MV-4-11 (cell line): ENCODE measurements around the gene PLXNA3.

Experiments
- DNase-seq: peaks from one replicate; lab custom pipeline; 2025; lab: John Stamatoyannopoulos, UW

The PLXNA3 gene

DNA sequence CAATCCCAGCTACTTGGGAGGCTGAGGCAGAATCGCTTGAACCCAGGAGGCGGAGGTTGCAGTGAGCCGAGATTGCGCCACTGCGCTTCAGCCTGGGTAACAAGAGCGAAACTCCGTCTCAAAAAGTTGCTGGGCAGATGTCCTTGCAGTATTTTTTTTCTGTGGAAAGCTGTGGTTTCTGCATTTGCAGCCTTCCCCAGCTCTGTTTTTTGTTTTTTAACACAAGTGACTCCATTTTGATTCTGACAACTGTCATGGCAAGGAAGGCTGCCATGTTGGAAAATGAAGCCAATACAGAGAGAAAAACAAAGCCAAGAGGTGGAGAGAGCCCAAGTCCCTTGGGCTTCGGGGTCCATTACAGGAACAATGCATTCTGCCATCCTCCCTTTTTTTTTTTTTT, 44.0 kb downstream of the PLXNA3 start:
- DNase-seq, result no peak

DNA sequence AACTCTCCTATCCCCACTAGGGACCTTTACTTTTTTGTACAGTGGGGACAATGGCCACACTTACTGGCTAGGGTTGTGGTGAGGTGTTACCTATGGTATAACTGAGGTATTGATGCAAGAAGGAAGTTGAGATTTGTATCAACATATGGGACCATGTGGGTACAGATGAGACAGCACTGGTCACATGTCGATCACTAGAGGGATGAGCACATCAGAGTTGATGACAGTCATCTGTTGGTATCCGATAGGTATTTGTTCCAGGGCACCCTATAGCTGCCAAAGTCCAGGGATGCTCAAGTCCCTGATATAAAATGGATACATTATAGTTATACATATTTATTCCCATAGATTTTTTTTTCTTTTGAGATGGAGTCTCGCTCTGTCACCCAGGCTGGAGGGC, 44.9 kb downstream of the PLXNA3 start:
- no peak for DNase-seq

DNA sequence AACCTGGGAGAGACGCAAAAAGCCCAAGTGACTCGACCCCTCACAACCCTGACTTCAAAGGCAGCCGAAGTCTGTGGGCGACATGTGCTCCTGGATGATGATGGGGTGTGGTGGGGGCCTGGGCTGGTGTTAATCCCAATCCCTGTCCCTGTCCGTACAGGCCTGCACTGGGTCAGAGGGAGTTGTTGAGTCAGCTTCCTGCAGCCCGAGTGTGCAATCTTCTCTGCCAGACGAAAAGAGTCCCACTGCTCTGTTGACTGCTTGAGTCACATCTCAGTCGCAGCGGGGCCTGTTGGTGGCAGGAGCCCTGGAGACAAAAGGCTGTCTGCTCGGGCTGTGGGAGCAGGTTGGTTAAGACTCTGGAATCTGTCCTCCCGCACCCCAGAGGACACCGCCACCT, 47.7 kb downstream of the PLXNA3 start:
- peak; percentile 62 for DNase-seq

DNA sequence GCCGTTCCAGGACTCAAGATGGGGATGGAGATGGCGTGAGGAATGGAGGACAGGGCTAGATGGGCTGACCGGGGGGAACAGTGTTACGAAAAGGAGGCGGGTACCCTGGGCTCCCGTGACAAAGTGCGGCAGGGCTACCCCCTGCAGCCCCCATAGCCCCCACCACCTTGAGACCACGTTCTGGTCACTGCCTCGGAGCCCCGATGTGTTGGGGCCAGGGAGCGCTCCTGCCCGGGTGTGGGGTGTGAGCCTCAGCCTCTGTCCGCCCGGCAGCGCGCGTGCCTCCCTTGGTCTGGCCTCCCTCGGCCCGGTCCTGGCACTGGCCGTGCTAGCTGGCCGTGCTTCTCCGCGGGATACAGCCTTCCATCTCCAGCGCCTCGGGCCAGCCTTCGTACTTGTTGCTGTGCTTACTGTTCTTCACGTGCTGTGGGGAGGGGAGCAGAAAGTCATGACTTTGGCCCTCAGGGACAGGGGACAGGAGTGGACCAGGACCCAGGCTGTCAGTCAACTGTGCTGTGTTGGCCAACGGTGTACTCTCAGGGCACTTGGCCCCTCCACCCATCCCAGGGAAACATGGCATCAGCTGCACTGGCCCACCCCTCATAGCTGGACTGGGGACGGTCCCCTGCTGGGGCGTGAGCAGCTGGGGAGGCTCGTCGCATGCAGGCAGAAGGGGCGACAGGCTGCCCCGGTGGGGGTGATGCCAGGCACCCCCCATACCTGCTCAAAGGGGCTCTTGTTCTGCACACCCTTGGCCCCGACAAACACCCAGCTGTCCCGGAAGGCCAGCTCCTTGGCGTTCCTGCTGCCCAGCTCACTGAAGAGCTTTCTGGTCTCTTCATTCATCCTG, 48.6 kb downstream of the PLXNA3 start:
- no peak for DNase-seq

GRCh38 chrX:154507673-154508383, 49.7 kb downstream of the PLXNA3 start:
- no peak for DNase-seq

GRCh38 chrX:154508384-154508745, 50.3 kb downstream of the PLXNA3 start:
- DNase-seq, result no peak

DNA sequence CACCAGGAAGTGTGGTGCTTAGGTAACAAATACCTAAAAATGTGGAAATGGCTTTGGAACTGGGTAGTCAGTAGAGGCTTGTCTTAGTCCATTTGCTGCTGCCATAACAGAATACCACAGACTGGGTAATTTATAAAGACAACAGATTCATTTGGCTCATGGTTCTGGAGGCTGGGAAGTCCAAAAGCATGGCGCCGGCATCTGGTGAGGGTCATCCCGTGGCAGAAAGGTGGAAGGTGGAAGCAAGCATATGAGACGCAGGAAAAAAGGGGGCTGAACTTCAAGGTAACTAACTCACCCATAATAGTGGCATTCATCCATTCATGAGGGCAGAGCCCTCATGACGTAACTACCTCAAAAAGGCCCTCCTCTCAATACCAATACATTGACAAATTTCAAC, 51.4 kb downstream of the PLXNA3 start:
- no peak for DNase-seq

DNA sequence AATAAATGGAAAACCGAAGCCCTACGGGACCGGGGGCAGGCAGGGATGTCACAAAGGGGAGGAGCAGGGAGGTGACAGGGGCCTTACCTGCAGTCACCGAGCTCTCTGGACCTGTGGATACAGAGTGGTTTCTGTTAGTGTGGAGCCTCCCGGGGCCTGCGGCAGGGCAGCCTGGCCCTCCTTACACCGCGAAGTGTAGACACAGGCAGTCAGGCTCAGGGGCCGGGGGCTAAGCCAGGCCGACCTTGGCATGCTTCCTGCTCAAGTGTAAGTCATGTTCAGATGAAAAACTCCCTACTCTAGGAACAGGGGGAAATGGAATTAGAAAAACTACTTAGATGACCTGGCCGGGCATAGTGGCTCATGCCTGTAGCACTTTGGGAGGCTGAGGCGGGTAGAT, 53.7 kb downstream of the PLXNA3 start:
- no peak for DNase-seq

GRCh38 chrX:154512879-154513553, 54.9 kb downstream of the PLXNA3 start:
- no peak for DNase-seq

- no peak for DNase-seq
These were observed 55.6 kb downstream of the PLXNA3 start for GRCh38 chrX:154513716-154514115.

DNA sequence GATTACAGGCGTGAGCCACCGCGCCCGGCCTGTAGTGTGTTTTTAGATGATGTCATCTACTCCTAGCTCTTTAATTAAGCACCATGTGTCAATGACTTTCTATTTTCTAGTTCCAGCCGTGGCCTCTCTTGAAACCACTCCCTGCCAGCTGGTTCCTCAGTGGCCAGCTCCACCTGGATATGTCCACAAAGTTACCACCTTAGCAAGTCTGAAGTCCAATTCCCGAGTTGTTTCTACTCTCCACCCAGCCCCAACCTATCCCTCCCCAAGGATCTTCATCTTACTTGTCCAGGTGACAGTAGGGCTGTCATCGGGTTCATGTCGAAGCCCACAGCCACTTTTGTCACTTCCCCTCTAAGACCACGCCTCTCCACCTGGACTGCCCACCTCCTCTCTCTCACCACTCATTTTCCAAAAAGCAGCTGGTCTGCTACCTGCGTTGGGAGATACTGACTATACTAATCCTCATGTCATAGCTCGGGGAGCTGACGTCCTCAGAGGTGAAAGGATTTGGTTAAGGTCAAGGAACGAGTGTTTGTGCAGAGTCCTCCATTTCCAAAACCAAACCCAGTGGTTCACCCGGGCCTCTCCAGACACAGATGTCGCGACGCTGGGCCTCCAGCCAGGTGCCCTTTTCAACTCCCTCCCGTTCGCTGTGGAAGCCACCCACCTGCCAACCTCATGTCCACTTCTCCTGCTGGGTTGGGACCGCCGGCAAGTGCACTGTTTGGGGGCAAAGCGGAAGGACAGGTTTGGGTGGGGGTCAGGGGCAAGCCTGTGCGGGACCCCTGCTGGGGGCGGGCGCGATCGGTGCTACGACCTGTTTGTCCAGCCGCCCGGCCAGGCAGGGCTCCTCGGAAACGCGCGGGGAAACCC, 57.2 kb downstream of the PLXNA3 start:
- no peak for DNase-seq

- DNase-seq, result peak; percentile 79
These were observed 58.0 kb downstream of the PLXNA3 start, which contains the start of gene FAM3A for GRCh38 chrX:154515966-154516655. FAM3A (minus strand) TSS chrX:154516232; CDS start chrX:154515772, 460 bp downstream.

DNA sequence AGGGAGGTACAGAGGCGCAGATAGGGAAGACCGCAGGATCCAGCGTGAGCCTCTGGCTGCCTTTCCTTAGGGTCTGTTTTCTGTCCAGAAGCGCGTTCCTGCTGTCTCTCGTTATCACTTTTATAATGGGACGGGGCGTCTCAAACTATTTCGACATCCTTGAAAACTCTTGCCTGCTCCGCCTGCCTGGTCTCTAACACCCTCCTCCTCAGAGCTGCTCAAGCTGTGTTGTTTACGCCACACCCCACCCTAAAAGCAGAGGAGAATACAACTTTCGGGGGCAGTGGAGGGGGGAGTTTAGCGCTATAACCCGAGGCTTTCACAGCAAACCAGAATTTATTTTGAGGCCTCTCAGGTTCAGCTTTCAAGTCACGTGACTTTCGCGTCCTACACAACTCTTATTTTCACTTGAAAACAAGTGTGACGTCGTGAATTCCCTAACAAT, 58.6 kb downstream of the PLXNA3 start:
- no peak for DNase-seq

- no peak for DNase-seq
These were observed 59.2 kb downstream of the PLXNA3 start for GRCh38 chrX:154517101-154517781.

- no peak for DNase-seq
These were observed 61.3 kb downstream of the PLXNA3 start for GRCh38 chrX:154519389-154519788.

GRCh38 chrX:154525606-154526490, 67.8 kb downstream of the PLXNA3 start:
- DNase-seq, result peak; percentile 3

DNA sequence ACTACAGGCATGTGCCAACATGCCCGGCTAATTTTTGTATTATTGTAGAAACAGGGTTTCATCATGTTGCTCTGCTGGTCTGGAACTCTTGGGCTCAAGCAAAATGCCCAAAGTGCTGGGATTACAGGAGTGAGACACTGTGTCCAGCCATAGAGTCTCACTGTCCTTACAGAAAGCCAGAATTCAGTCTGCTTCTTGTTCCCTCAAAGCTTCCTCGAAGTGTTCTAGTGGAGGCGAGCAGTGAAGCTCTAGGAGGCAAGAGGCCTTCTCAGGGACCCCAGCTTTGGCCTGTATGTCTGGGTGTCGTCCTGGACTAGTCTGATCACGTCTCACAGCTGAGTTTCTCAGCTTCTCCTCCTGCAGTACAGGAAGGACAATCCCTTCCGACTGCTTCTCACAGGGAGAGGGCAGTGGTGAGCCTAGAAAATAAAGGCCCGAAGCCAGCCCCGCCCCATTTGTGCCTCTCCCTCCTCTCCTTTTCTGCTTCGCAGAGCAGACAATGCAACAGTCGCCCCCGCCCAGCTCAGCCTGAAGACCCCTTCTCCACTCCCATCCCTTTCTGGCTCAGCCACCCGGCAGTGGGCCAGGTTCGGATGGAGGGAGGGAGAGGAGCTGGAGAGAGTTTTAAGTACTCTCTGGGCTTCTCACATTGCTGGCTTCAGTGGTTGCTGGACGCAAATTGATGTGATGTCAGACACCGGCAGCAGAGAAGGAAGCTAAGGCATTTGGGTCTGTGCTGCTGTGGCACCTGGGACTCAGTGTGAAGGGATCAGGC, 69.0 kb downstream of the PLXNA3 start:
- peak; percentile 74 for DNase-seq
